Thyroid gland (tissue), 4 donors: Measurements from ENCODE around the gene ASPDH.

ENCODE experiments used
- POLR2A ChIP-seq, 2 donors: fragments of 450-650 bp; IDR thresholded peaks; one replicate each; pipeline ENCODE4 v1.6.1; 2017; ENCODE audit warnings: antibody characterized with exemption in 2 of 2, mild to moderate bottlenecking in 2 of 2, moderate library complexity in 1 of 2
- TF ChIP-seq, protein P1 (sequence below), 6 experiments: fragments of 200-600 bp in 3 of 6; fragments of 450-650 bp in 3 of 6; sonication (generic) in 3 of 6; IDR thresholded peaks; one replicate each; pipeline ENCODE4 v1.5.1; 2016 to 2019; ENCODE audit warnings: antibody characterized with exemption in 6 of 6, mild to moderate bottlenecking in 2 of 6, inconsistent platforms in 1 of 6, moderate library complexity in 1 of 6

DNA sequence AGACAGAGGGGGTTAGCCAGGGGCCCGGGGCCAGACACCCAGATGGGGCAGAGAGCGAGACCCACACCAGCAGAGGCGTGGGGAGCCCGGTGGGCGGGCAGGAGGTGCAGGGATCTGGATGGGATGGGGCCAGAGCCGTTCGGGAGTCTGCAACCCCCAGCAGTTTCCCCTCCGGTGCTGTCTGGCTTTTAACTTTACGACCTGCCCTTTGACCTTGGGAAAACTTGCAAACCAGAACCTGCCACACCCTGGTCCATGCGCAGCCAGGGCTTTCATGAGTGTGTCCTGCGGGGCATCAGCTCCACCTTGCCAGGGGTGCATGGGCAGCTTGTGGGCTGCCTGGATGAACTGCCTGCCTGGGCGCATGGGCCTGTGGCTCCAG, 12.5 kb downstream of the ASPDH start:
- TF ChIP-seq, protein P1, sequence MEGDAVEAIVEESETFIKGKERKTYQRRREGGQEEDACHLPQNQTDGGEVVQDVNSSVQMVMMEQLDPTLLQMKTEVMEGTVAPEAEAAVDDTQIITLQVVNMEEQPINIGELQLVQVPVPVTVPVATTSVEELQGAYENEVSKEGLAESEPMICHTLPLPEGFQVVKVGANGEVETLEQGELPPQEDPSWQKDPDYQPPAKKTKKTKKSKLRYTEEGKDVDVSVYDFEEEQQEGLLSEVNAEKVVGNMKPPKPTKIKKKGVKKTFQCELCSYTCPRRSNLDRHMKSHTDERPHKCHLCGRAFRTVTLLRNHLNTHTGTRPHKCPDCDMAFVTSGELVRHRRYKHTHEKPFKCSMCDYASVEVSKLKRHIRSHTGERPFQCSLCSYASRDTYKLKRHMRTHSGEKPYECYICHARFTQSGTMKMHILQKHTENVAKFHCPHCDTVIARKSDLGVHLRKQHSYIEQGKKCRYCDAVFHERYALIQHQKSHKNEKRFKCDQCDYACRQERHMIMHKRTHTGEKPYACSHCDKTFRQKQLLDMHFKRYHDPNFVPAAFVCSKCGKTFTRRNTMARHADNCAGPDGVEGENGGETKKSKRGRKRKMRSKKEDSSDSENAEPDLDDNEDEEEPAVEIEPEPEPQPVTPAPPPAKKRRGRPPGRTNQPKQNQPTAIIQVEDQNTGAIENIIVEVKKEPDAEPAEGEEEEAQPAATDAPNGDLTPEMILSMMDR (IDR thresholded peaks at IDR 0.05) = no peak
- no peak for TF ChIP-seq POLR2A (IDR thresholded peaks at IDR 0.05)
